ENCODE measurements around the gene CEP164. TPM values are rescaled to one million over a fixed set of nuclear protein-coding genes. Genes with fewer than 3 reads are reported as not detected.

CEP164 gene
- total RNA-seq, 1 experiment from 2014 or later = 22.2 TPM

- intact Hi-C loops (cut with micrococcal nuclease) = no loop called here
- no peaks in the 10 kb centered on the region for H3K79me2 ChIP-seq (ENCODE audit: insufficient read depth, low read length)
- DNase-seq (ENCODE audit: low read depth, low spot score) (no peak), ATAC-seq (no peak)
- POLR2A ChIA-PET = no interaction called here
- no peak overlapping the region for H3K4me3 ChIP-seq (replicated peaks in 1 of 2; ENCODE audit: low read depth in 1 of 2, low read length in 2 of 2)
- no peaks in the 10 kb centered on the region for H3K36me3 ChIP-seq (ENCODE audit: control insufficient read depth in 1 of 2, insufficient read depth in 2 of 2, low read length in 2 of 2)
- no peak overlapping the region for H2AFZ ChIP-seq (ENCODE audit: low read depth, low read length, poor library complexity, severe bottlenecking)
- CTCF ChIA-PET = no interaction called here
- no peaks in the 10 kb centered on the region for H4K20me1 ChIP-seq (ENCODE audit: insufficient read depth)
- RAD21 ChIA-PET (ENCODE audit: low non-redundant PET in 1 of 2, low total read pairs in 2 of 2, uncharacterized antibody in 2 of 2, unreplicated experiment in 2 of 2) = no interaction called here
- H3K9me3 ChIP-seq (ENCODE audit: control insufficient read depth in 1 of 2, insufficient read depth in 1 of 2, low read depth in 1 of 2, low read length in 2 of 2) = no peaks in the 10 kb centered on the region
- no peak overlapping the region for H3K27ac ChIP-seq (ENCODE audit: low read depth, low read length)
- no peak overlapping the region for H3K9ac ChIP-seq (ENCODE audit: low read length)
- no peaks in the 10 kb centered on the region for H3K4me1 ChIP-seq (ENCODE audit: control insufficient read depth in 1 of 2, insufficient read depth in 2 of 2, low read length in 2 of 2)
- peaks cover 38% of the 10 kb centered on the region for H3K27me3 ChIP-seq (ENCODE audit: insufficient read depth, low read length)
- no peak for TF ChIP-seq FOSL1 (IDR thresholded peaks at IDR 0.05; ENCODE audit: low read depth)
- TF ChIP-seq SRF (IDR thresholded peaks at IDR 0.05; ENCODE audit: low read depth) = no peak
- no peak for TF ChIP-seq MAX (IDR thresholded peaks at IDR 0.05)
- TF ChIP-seq CTCF (IDR thresholded peaks at IDR 0.05 in 2 of 3, conservative IDR thresholded peaks at IDR 0.05 in 1 of 3; ENCODE audit: borderline replicate concordance in 1 of 3, insufficient read depth in 1 of 3, low read depth in 2 of 3, low read length in 2 of 3) = no peak
- TF ChIP-seq, protein P1, sequence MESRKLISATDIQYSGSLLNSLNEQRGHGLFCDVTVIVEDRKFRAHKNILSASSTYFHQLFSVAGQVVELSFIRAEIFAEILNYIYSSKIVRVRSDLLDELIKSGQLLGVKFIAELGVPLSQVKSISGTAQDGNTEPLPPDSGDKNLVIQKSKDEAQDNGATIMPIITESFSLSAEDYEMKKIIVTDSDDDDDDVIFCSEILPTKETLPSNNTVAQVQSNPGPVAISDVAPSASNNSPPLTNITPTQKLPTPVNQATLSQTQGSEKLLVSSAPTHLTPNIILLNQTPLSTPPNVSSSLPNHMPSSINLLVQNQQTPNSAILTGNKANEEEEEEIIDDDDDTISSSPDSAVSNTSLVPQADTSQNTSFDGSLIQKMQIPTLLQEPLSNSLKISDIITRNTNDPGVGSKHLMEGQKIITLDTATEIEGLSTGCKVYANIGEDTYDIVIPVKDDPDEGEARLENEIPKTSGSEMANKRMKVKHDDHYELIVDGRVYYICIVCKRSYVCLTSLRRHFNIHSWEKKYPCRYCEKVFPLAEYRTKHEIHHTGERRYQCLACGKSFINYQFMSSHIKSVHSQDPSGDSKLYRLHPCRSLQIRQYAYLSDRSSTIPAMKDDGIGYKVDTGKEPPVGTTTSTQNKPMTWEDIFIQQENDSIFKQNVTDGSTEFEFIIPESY (IDR thresholded peaks at IDR 0.05; ENCODE audit: extremely low read depth, insufficient replicate concordance, low read length) = no peak
- no peak for TF ChIP-seq ATF3 (IDR thresholded peaks at IDR 0.05)
- no peak for TF ChIP-seq ELF1 (IDR thresholded peaks at IDR 0.05; ENCODE audit: borderline replicate concordance, low read depth)
- no peak for TF ChIP-seq POLR2AphosphoS5 (IDR thresholded peaks at IDR 0.05; ENCODE audit: low read depth, low read length)
- TF ChIP-seq CBX3 (IDR thresholded peaks at IDR 0.05; ENCODE audit: low read depth) = no peak
- TF ChIP-seq CEBPB (IDR thresholded peaks at IDR 0.05; ENCODE audit: low read depth) = no peak
- no peak for TF ChIP-seq ZFX (IDR thresholded peaks at IDR 0.05)
- no peak for TF ChIP-seq EZH2 (IDR thresholded peaks at IDR 0.05)
- no peak for TF ChIP-seq SP1 (IDR thresholded peaks at IDR 0.05; ENCODE audit: low read depth)
- no peak for TF ChIP-seq EZH2phosphoT487 (IDR thresholded peaks at IDR 0.05; ENCODE audit: borderline replicate concordance)
- TF ChIP-seq TCF7L2 (IDR thresholded peaks at IDR 0.05; ENCODE audit: borderline replicate concordance, extremely low read depth, insufficient read depth, insufficient read length) = no peak
- TF ChIP-seq JUND (IDR thresholded peaks at IDR 0.05) = no peak
- no peak overlapping the region for H3K4me2 ChIP-seq (ENCODE audit: low read length)
- H3K9me2 ChIP-seq (ENCODE audit: insufficient read depth) = no peaks in the 10 kb centered on the region
- BruUV-seq (replicated peaks) = no TSS peak
These were observed 110.8 kb downstream of the CEP164 start for GRCh38 chr11:117438371-117439000.
